Panc1 (cell line): ENCODE measurements around the gene SEMA7A. TPM values are rescaled to one million over a fixed set of nuclear protein-coding genes. Genes with fewer than 3 reads are reported as not detected.

Experiments used
- ATAC-seq: fragments of 200-7000 bp; cut with Tn5 transposase; 2 replicates; pipeline ENCODE4 v1.9.1; 2020; ENCODE audit warnings: mild to moderate bottlenecking, moderate library complexity
- BruUV-seq: library from RNA; stranded (reverse); fragments of 400-500 nt; replicated peaks from 2 replicates; lab custom pipeline; 2021; lab: Mats Ljungman, UMichigan
- CTCF ChIA-PET: fragments of 300-600 bp; sonication (Branson Sonifier 250); formaldehyde crosslinking; loops from one replicate; lab custom pipeline; 2022; ENCODE audit warnings: antibody characterized with exemption; lab: Charles Lee
- POLR2A ChIA-PET: fragments of 300-600 bp; sonication (Branson Sonifier 250); formaldehyde crosslinking; loops from one replicate; lab custom pipeline; 2022; ENCODE audit warnings: antibody characterized with exemption; lab: Charles Lee
- DNase-seq: peaks from one replicate; pipeline ENCODE4 v3.0.0-alpha.2; 2010; ENCODE audit warnings: low read depth, low spot score
- H3K27ac ChIP-seq: 2 replicates; pipeline ENCODE4 v1.5.1; 2011; ENCODE audit warnings: mild to moderate bottlenecking, low read length, inconsistent platforms
- H3K27me3 ChIP-seq: fragments of 200-500 bp; sonication (Bioruptor generic); 2 replicates; pipeline ENCODE4 v1.6.0; 2014; ENCODE audit warnings: low read length, inconsistent platforms; ENCODE audit not compliant: control insufficient read depth, insufficient read depth
- H3K36me3 ChIP-seq: fragments of 200-500 bp; sonication (Bioruptor generic); 2 replicates; pipeline ENCODE4 v1.5.1; 2014; ENCODE audit warnings: inconsistent platforms, mild to moderate bottlenecking, low read length, moderate library complexity; ENCODE audit not compliant: control insufficient read depth, insufficient read depth
- H3K4me1 ChIP-seq: 2 replicates; pipeline ENCODE4 v1.5.1; 2011; ENCODE audit warnings: inconsistent platforms, mild to moderate bottlenecking, low read length, moderate library complexity; ENCODE audit not compliant: control insufficient read depth, insufficient read depth
- H3K4me3 ChIP-seq, 2 experiments: 2 replicates each; pipeline ENCODE4 v1.5.1; 2011 to 2012; ENCODE audit warnings: low read depth in 2 of 2, low read length in 2 of 2, mild to moderate bottlenecking in 2 of 2, inconsistent platforms in 1 of 2, moderate library complexity in 1 of 2
- H3K9me3 ChIP-seq: fragments of 200-500 bp; sonication (Bioruptor generic); 2 replicates; pipeline ENCODE4 v1.5.1; 2014; ENCODE audit warnings: low read depth, mild to moderate bottlenecking, inconsistent platforms, low read length, moderate library complexity; ENCODE audit not compliant: control insufficient read depth, insufficient read depth
- CTCF ChIP-seq: fragments of 450-650 bp; IDR thresholded peaks from 2 replicates; pipeline ENCODE4 v1.5.1; 2017; ENCODE audit warnings: mild to moderate bottlenecking
- POLR2AphosphoS5 ChIP-seq: IDR thresholded peaks from 2 replicates; pipeline ENCODE4 v1.6.1; 2012; ENCODE audit warnings: mild to moderate bottlenecking, low read depth, low read length, moderate library complexity
- REST ChIP-seq, 2 experiments: IDR thresholded peaks; 2 replicates each; pipeline ENCODE4 v1.6.1; 2011 to 2012; ENCODE audit warnings: low read depth in 2 of 2, control low read depth in 1 of 2, low read length in 1 of 2, mild to moderate bottlenecking in 1 of 2, moderate library complexity in 1 of 2; ENCODE audit not compliant: insufficient read depth in 1 of 2
- SIN3A ChIP-seq: IDR thresholded peaks from 2 replicates; pipeline ENCODE4 v1.6.1; 2012; ENCODE audit warnings: low read depth, mild to moderate bottlenecking, low read length, moderate library complexity, borderline replicate concordance; ENCODE audit not compliant: insufficient read depth
- TCF7L2 ChIP-seq: IDR thresholded peaks from 2 replicates; pipeline ENCODE4 v1.6.1; 2011; ENCODE audit warnings: mild to moderate bottlenecking, low read depth, low read length, inconsistent platforms
- in situ Hi-C: cut with HindIII; loops from 2 replicates; pipeline ENCODE4 v1.10.0; 2016; ENCODE audit warnings: low sequenced_read_pairs, low pct_unique_long_range_greater_than_20kb
- intact Hi-C: fragments of 100-400 bp; cut with micrococcal nuclease; formaldehyde crosslinking; loops from one replicate; pipeline ENCODE4 v1.10.0; 2022; ENCODE audit not compliant: unreplicated experiment
- total RNA-seq: library from RNA; stranded (reverse); gene quantifications from one replicate; pipeline ENCODE4 v1.2.1, GENCODE V29; 2021; ENCODE audit not compliant: unreplicated experiment

The SEMA7A gene
- total RNA-seq, 1 experiment from 2014 or later, result 11.2 TPM

GRCh38 chr15:74387621-74388362 lies 46.0 kb downstream of the SEMA7A start:
- ChIA-PET CTCF (no interaction called here), POLR2A (no interaction called here)
- H3K4me1 ChIP-seq, result peaks cover 40% of the 10 kb centered on the region
- no peak overlapping the region for H3K27ac ChIP-seq
- intact Hi-C loops (no loop called here), in situ Hi-C loops (no loop called here)
- ATAC-seq (0 out of 2 replicates have a peak, but pooled peaks have one; percentile 28), DNase-seq (no peak)
- no peaks in the 10 kb centered on the region for H3K9me3 ChIP-seq
- TF ChIP-seq POLR2AphosphoS5 (no peak), REST (IDR thresholded peaks at IDR 0.05; ENCODE audit: insufficient read depth in 1 of 2, low read depth in 2 of 2, low read length in 1 of 2) (no peak)
- no peaks in the 10 kb centered on the region for H3K27me3 ChIP-seq
- no TSS peak for BruUV-seq
- no peaks in the 10 kb centered on the region for H3K36me3 ChIP-seq
- H3K4me3 ChIP-seq, result no peak overlapping the region

GRCh38 chr15:74387141-74387541 lies 46.6 kb downstream of the SEMA7A start:
- no peak for ATAC-seq
- TF ChIP-seq TCF7L2 (no peak), CTCF (no peak), POLR2AphosphoS5 (no peak), SIN3A (no peak), REST (IDR thresholded peaks at IDR 0.05; ENCODE audit: insufficient read depth in 1 of 2, low read depth in 2 of 2, low read length in 1 of 2) (no peak)
- POLR2A ChIA-PET, result no interaction called here
- intact Hi-C loops, result no loop called here
- DNase-seq, result no peak
- CTCF ChIA-PET, result no interaction called here
- no TSS peak for BruUV-seq
- in situ Hi-C loops, result no loop called here
- Histone ChIP-seq H3K9me3 (no peaks in the 10 kb centered on the region), H3K27me3 (no peaks in the 10 kb centered on the region), H3K36me3 (no peaks in the 10 kb centered on the region), H3K4me1 (peaks cover 46% of the 10 kb centered on the region), H3K27ac (no peak overlapping the region), H3K4me3 (no peak overlapping the region)
